Stimulated activated CD8-positive, alpha-beta memory T cell treated with anti-CD3 and anti-CD28 coated beads, Interleukin-4, amount 100 ng/mL, for 24 hours (primary cell): ENCODE measurements around the gene LAMB4.
"Not testable (repeated sequence)": the region's sequence is repeated elsewhere in the genome, so short reads cannot be mapped to it uniquely, and the experiment has no call there.

Experiments
- DNase-seq: peaks from one replicate; pipeline ENCODE4 v3.0.0-alpha.2; 2020; ENCODE audit warnings: low read depth

Gene LAMB4

GRCh38 chr7:108038986-108039385, 91.2 kb downstream of the LAMB4 start:
- no peak for DNase-seq

- no peak for DNase-seq
Observed at GRCh38 chr7:108037741-108038140, 92.4 kb downstream of the LAMB4 start.

DNA sequence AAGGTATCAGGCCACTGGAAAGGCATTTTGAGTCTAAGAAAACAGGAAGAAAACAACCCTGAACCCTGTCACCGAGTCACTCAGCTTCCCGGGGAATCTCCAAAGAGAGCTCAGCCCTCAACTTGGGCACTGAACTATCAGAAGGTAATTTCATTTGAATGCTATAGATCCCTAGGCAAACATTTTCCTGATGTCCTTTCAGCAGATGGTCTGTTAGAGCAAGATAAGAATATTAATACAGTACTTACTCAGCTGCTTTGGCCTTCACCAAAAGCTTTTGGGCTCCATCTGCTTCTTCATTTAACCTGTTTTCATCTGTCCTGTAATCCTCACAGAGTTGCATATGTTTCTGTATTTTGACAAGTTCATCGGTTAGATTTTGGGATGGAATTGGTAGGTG, 93.0 kb downstream of the LAMB4 start:
- no peak for DNase-seq

DNA sequence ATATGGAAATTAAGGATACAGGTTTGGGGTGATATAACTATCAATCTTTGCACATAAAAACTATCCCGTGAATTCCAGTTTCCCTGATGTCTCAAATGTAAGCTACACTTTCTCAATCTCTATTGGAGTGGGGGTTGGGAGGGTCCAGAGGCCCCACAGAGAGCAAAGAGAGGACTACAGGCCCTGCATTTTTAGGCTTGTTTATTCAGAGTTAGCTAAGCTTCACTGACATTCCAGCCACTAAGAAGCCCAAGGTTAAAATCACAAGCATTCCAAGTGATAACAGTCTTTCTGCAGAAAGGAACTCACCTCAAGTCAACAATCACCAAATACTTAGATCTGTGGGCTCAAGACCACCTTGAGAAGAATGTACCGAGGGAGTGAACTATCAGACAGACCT, 95.6 kb downstream of the LAMB4 start:
- no peak for DNase-seq

DNA sequence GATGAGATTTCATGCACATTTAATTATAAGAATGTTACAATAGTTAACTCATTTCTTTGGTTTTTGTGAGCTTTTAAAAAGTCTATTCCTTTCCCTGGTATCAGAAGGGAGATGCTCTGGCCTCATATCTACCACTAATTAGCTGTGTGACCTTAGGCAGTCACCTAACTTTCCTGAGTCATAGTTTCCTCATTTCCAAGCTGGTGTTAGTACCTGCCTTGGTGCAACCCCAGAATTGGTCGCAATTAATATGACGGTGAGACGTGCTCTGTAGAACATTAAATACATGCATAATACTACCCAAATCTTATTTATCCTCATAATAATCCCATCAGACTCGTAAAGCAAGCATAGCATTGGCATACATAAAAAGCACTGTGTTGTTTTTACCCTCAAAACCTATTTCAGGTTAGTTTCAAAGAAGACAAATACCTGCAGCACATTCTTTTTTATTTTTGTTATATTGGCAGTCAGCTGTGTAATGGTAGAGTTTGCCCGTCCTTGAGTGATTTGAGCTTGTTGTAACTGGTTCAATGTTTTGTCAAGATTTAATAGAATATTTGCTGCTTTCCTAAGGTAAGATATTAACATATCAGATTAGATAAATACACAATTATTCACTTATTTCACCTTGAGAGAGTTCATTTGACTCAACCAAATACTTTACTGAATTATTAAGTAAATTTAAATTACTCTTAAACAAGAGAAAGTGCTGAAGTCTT, 96.2 kb downstream of the LAMB4 start:
- DNase-seq: no peak

GRCh38 chr7:108033309-108033708, 96.9 kb downstream of the LAMB4 start:
- not testable (repeated sequence) for DNase-seq

DNA sequence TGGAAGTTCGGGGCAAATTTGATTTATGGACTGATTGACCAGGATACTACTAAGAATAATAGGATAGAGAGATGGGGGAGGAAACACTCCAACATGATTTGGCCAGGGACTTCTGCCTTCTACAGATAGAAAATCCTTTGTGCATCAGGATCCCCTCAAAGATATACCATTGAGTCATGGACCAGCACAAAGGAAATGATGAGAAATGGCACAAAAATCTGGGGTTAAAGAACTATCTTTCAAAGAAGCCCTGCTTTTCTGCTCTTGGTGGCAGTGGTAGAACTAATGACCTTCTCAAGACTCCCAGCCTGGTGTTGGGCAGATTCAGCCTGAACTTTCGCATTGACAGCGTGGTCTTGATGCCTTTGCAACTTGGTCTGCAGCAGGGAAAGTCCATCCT, 99.6 kb downstream of the LAMB4 start:
- no peak for DNase-seq

- DNase-seq: no peak
Observed at GRCh38 chr7:108029034-108029433, 101.1 kb downstream of the LAMB4 start.

GRCh38 chr7:108028111-108028510, 102.0 kb downstream of the LAMB4 start:
- no peak for DNase-seq

- DNase-seq: no peak
Observed at GRCh38 chr7:108027239-108027638, 102.9 kb downstream of the LAMB4 start.

DNA sequence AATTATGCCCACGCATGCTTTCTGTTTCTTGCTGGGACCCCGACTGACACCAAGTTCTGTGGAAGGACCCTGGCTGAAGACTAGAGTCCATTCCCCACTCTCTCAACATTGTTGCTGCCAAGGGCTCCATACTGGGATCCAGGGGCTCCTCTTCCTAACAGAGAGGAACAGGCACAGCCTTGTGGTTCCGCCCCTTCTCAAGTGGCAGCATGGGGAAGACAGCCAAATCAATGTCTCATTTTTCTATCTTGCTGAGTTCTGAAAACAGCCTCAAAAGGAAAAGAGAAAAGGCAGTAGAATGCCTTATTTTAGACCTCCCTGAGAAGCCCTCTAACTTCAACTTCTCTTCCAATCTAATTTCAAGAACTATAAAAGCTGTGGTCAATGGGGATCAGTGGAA, 103.5 kb downstream of the LAMB4 start:
- no peak for DNase-seq

- DNase-seq: no peak
Observed at GRCh38 chr7:108026116-108026515, 104.0 kb downstream of the LAMB4 start.

GRCh38 chr7:108024538-108024937, 105.6 kb downstream of the LAMB4 start:
- no peak for DNase-seq

GRCh38 chr7:108020585-108020984, 109.6 kb downstream of the LAMB4 start:
- DNase-seq: no peak

GRCh38 chr7:108018668-108019067, 111.5 kb downstream of the LAMB4 start:
- DNase-seq: no peak

DNA sequence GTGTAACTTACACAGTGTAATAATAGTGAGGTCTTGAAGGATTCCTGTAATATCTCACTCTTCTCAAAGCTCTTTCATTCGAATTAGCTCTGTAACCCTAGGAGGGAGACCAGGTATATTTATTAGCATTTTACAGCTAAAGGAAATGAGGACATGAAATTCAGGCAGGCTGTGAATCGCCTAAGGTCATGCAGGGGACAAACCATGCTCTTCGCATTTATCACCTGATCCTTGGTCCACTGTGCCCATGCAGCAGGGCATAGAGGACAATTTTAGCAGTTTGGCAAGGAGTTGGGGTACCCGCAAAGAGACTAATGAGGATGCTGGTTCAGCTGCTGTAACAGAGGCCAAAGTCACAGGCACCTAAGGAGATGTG, 112.4 kb downstream of the LAMB4 start:
- DNase-seq: no peak

- no peak for DNase-seq
Observed at GRCh38 chr7:108016841-108017775, 113.1 kb downstream of the LAMB4 start.

DNA sequence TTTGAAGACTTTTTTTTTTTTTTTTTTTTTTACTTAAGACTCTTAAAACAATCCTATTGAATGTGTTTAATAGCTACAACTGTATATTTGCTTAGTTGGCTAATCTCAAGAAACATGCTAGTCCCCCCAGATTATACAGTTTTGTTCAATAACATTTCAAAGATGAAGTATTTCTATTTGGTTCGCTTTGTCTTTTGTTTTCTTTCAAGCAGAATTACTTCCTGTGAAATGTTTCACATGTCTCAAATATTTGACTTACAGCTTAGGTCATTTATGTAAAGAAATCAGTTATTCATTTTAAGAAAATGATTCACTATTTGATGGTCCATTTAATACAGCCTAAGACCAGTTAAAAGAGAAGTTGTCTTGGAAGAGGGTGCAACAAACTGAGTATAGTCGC, 114.4 kb downstream of the LAMB4 start:
- no peak for DNase-seq

DNA sequence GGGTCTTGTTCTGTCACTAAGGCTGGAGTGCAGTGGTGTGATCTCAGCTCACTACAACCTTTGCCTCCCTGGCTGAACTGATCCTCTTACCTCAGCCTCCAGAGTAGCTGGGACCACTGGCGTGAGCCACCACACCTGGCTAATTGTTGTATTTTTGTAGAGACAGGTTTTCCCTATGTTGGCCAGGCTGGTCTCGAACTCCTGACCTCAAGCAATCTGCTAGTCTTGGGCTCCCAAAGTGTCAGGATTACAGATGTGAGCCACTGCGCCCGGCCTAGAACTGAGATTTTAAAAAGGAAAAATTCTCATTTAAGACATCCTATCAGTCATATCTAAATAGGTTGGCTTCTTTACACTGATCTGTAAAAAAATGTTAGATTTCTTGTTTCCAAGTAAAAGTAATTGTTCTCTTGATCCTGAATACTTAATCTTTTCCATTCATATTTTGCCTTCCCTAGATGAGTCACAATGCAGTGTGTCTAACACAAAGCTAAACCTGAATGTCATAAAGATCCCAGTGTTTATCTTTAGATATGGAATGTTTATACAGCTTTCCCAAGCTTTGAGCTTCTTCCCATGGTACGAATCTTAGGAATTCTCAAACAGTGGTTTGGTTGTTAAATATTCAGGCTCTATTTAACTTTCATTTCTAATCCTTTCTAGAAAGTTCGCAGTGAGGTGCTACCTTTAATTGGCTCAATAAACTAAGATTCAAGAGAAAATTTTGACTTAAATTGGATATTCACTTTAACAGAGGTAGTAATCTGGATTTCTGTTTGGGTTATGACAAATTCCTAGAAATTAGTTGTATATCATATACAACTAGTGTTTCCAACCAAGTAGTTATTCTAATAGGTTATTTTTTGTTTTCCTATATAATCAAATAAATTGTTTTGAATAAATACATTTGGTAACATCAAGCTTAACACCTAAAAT, 115.1 kb downstream of the LAMB4 start:
- no peak for DNase-seq

- DNase-seq: no peak
Observed at GRCh38 chr7:108014215-108014614, 115.9 kb downstream of the LAMB4 start.

GRCh38 chr7:108012499-108013430, 117.4 kb downstream of the LAMB4 start:
- DNase-seq: no peak
